Transverse colon (tissue), 4 donors: Measurements from ENCODE around the gene PCBP3.

Experiments used
- CTCF ChIP-seq, 5 experiments: fragments of 200-600 bp in 3 of 5; fragments of 450-650 bp in 2 of 5; sonication (generic) in 3 of 5; IDR thresholded peaks; 1 replicate in 2 of 5; 2 replicates in 3 of 5; pipeline ENCODE4 v1.5.1; 2016 to 2017; ENCODE audit warnings: antibody characterized with exemption in 5 of 5, inconsistent platforms in 3 of 5, mild to moderate bottlenecking in 2 of 5, moderate library complexity in 1 of 5
- EP300 ChIP-seq: sonication (generic); formaldehyde crosslinking; IDR thresholded peaks from one replicate; pipeline ENCODE4 v1.6.1; 2017; ENCODE audit warnings: antibody characterized with exemption, low read depth
- POLR2AphosphoS5 ChIP-seq, 3 donors: sonication (generic); formaldehyde crosslinking; IDR thresholded peaks; one replicate each; pipeline ENCODE4 v1.6.1; 2016; ENCODE audit warnings: antibody characterized with exemption in 3 of 3

GRCh38 chr21:45724345-45724961 lies 80.9 kb downstream of the PCBP3 start:
- TF ChIP-seq POLR2AphosphoS5 (IDR thresholded peaks at IDR 0.05) (no peak), CTCF (IDR thresholded peaks at IDR 0.05) (no peak), EP300 (no peak)
